HG03095 (cell line): ENCODE measurements around the gene SEC14L2.
"Not testable (repeated sequence)": the region's sequence is repeated elsewhere in the genome, so short reads cannot be mapped to it uniquely, and the experiment has no call there.

Experiments
- ATAC-seq: cut with Tn5 transposase; IDR thresholded peaks from one replicate; pipeline ENCODE4 v1.9.1; 2021; ENCODE audit warnings: moderate library complexity; ENCODE audit not compliant: unreplicated experiment

SEC14L2 gene

DNA sequence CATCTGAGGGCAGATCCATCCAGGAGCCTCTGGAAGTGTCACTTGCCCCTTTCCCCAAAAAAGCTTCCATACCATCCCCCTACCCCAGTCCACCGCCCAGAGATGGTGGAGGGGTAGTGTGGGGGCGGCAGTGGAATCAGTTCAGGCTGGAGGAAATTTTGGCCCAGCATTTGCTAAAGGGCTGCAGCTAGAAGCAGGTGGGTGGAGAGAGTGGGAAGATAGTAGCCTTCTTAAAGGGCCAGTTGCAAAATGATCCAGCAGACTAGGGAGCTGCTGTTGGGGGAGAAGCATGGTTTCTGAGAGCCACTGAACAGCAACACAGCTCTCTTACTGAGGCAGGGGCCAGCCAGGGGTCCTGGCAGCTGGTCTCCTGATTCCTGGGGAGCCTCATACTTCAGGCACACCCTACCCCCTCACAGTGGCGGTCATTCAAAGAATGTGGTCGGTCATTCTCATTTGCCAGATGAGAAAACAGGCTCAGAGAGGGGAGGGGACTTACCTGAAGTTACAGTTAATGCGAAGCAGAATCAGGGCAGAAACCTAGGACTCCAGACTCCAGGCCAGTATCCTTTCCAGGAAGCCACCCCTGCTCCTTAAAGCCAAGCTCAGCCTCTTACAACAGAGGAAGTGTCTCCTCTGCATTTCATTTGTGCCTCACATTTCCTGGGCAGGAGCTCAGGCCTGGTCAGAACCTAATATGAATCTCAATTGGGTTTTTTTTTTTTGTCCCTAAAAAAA is 5.4 kb downstream of the SEC14L2 start:
- ATAC-seq, result no peak

DNA sequence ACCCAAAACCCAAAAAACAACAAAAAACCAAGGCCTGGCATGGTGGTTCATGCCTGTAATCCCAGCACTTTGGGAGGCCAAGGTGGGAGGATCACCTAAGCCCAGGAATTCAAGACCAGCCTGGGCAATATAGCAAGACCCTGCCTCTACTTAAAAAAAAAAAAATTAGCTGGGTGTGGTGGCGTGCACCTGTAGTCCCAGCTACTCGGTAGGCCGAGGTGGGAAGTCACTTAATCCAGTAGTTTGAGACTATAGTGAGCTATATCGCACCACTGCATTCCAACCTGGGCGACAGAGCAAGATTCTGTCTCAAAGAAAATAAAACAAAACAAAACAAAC is 5.9 kb downstream of the SEC14L2 start:
- not testable (repeated sequence) for ATAC-seq

DNA sequence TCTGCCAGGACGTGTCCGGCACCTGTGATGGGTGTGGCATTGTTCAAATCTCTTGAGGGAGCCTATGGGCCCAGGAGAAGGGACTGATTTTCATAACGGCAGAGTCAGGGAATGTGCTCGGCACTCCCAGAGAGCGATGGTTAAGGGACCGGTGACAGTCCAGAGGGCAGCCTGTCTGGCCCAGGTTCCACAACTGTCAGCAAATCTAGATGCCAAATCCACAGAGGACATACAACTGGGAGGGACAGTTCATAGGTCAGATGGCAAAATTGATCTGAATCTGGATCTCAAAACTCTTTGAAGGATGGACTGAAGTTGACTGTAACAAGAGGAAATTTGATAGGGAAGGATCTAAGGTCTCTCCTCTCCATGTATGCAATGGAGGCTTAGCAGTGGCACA is 7.5 kb downstream of the SEC14L2 start:
- ATAC-seq, result no peak

DNA sequence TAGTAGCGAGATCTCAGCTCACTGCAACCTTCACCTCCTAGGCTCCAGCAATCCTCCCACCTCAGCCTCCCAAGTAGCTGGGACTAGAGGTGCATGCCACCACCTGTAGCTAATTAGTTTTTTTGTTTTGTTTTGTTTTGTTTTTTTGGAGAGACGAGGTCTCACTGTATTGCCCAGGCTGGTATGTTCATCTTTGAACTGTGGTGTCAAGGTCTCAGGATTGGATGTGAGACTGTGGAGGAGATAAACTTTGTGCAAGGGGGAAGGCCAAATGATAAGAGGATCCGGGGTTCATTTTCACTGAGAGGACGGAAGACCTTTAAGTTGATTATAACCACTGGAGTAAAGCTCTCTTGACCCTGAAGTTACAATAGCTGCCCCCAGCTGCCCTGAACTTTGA is 8.9 kb downstream of the SEC14L2 start:
- no peak for ATAC-seq

DNA sequence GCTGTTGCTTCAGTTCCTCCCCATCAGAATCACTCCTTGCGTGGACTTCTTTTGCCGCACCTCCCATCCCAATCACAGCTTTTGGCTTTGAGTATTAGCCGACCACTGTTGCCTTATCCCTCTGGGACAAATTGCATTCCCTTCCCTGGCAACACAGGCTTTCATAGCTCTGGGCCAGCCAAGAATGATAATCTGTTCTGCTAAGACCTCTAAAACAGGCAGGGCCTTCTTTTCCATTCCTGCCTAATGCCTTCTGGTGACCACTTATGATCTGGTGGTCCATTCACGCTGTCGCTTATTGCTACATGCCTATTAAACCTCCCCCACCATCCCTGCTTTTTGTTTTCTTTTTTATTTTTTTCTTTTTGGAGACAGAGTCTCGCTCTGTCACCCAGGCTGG is 9.6 kb downstream of the SEC14L2 start:
- no peak for ATAC-seq

DNA sequence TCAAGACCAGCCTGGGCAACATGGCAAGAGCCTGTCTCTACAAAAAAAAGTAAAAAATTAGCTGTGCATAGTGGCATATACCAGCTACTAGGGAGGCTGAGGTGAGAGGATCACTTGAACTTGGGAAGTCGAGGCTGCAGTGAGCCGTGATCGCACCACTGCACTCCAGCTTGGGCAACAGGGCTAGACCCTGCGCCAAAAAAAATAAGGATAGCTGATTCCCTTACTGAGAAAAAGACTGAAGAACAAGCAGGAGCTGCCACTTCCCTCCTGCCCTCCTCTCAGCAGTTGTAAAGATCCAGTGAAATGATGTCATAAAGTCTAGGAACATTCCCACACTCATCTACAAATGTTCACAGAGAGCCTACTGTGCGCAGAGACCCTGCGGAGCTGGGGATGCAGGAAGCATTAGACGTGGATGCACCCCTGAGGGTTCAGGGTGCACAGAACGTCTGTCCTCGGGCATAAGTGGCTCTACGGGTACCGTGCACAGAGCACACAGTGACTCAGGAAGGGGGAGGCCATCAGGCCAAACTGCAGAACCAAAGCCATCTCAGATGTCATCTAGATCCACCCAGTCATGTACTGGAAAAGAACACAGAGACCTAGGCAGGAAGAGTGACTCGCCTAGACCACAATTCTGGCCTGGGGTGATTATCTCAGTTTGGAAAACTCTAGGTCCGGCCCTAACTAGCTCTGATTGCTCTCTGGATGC is 11.7 kb downstream of the SEC14L2 start:
- ATAC-seq, result no peak

DNA sequence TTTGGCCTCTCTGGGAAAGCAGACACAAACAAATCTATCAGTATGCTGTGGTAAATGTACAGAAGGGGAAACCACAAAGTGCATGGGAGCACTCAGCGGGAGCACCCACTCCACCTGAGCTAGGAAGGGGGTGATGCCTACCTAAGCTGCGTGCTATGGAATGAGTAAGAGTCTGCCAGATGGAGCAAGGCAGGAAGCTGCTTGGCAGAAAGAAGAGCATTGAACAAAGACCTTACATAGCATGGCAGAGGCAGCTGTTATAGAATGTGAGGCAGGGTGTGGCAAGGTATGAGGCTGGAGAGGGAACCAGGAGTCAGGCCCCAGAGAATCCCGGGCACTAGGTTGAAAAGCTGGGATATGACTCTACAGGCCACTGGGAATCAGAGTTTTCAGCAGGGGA is 15.0 kb downstream of the SEC14L2 start:
- ATAC-seq, result no peak

DNA sequence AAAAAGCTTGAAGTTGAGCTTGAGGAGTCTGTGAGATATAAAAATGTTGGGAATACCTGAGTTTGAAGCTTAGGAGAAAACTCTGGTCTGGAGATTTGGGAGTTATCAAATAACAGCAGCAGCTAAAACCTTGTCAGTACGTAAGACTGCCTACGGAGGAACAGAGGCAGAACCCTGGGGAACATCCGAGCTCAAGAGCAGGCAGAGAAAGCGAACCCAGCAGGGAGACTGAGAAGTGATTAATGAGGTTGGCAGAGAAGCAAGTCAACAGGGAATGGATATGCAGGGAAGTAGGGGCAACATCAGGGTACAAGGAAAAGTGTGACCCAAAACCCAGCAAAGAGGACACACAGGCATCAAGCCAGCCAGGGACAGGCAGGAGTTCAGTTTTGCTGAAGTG is 16.2 kb downstream of the SEC14L2 start:
- ATAC-seq, result no peak

DNA sequence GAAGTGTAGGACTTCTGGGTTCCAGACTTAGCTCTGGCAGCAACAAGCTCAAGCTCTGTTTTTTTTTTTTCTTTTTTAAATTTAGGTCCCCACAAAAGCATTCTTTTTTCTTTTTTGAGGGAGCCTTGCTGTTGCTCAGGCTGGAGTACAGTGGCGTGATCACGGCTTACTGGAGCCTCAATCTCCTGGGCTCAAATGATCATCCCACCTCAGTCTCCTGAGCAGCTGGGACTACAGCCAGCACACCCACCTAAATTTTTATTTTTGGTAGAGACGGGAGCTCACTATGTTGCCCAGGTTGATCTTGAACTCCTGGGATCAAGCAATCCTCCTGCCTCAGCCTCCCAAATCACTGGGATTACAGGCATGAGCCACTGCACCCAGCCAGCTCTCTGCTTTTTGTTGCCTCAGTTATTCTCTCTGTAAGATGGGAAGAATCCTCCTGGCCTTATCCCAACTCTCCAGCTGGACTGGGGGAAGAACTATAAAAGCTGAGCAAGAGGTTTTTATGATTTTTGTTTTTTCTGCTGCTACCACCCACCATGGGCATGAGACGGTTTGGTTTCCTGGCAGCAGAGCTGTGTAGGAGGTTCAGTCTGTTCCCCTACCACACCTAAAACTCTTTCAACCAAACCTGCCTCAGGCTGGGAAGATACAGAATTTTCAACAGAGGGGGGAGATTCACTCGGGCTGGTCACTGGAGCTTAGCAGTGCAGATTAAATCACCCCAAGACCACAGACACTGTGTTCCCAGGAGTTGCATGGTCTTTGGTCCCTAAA is 17.1 kb downstream of the SEC14L2 start:
- ATAC-seq, result no peak

DNA sequence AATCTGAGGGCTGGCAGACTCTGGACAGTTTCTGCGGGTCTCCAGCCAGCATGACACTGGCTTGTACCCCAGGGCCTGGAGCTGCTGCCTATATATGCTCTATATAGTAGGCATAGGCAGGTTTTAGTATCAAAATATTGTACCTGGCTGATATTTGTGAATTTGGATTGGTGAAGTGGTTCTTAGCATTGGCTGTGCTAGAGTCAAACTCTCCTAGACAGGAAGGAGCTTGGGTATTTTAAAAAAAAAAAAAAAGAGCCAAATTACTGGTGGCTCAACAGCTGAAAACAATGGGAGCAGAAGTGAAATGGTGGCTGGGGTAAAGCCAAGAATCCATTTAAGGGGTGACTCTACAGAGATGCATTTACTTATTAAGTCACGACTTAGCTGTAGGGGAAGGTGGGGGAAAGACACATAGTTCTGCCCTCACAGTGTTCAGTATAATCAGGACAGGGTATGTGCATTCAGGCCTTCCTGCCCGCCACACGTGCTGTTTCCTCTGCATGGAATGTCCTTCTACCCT is 17.8 kb downstream of the SEC14L2 start:
- no peak for ATAC-seq

DNA sequence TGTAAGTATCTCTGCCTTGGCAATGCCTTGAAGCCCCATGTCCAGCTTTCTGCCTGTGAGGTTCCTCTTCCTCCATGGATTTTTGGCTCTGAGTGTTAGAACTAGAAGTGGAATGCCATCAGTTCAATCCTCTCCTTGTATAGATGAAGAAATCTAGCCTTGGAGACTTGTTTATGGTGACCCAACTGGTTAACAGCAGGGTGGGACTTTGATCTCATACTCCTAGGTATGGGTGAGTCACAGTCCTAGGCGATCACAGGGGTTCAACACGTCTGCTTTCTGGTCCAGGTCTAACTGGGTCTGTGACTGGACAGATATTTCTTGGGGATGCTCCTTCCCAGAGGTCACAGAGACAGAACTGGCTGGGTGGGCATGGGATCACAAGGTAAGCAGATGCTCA is 19.6 kb downstream of the SEC14L2 start:
- ATAC-seq, result no peak

DNA sequence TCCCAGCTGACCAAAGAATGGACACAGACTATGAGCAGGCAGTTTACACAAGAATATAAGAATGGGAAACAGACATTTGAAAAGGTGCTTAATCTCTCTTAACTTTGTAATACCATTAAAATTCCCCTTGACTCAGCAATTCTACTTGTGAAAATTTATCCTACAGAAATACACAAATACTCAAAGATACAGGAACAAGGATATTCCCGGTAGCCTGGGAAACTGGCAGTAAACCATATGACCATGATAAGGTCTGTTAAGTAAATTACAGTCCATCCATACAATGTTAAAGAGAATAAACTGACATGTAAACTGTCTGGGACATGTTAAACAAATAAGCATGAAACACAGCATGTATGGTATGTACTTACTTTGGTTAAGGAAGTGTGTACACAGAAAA is 20.0 kb downstream of the SEC14L2 start:
- ATAC-seq, result no peak

DNA sequence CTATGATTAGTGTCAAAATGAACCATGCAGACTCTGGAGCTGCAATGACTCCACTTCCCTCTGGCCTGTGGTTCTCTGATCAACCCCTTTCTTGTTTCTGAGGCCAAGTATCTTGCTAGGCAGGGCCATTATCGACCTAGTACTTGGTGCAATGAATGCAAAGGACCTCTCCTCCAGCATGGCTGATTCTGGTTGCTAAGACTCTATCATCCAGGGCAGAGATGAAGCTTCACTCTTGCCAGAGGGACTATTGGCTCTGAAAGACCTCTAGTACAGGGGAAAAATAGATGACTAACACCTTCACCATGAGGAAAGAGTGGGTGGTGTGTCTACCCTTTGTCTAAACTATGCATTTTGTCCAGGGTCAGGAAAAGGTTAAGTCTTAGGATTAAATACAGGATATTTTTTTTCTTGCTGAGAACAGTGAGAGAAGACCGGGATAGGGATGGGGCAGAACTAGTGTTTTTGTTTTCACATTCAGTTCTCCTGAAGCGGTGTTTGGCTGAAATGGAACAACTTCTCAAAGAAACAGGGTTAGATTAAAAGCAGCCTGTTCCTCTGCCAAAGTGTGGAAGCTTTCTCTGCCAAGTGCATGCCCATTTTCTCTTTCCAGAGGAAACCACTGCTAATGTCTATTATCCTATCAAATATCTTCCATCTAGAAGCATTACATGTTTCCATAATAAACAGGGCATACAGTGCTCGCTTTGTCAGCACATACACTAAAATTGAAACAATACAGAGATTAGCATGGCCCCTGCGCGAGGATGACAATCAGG is 23.7 kb downstream of the SEC14L2 start:
- no peak for ATAC-seq

DNA sequence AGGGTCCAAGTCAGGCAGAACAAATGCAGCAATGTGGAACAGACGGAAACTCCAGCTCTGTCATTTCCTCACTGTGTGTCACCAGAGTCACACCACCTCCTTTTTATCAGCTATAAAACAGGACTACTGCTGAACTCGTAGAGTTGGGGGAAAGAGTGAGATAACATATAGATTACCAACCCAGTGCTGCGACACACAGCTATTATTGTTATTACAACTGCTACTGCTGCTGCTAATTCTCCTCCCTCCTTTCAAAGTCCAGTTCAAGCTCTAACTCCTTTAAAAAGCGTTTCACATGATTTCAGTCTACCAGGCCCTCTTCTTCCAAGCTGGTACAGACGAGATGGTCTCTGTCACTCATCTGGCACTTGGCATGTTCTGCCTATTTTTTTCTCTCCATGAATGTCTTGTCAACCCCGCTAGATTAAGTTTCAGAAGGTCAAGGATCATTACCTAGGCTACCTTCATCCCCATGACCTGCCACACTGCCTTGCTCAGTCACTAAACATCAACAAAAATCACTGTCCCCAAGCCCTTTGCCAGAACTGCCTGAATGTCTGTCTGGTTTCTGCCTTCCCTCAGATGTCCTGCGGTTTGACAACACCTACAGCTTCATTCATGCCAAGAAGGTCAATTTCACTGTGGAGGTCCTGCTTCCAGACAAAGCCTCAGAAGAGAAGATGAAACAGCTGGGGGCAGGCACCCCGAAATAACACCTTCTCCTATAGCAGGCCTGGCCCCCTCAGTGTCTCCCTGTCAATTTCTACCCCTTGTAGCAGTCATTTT is 25.1 kb downstream of the SEC14L2 start:
- no peak for ATAC-seq

DNA sequence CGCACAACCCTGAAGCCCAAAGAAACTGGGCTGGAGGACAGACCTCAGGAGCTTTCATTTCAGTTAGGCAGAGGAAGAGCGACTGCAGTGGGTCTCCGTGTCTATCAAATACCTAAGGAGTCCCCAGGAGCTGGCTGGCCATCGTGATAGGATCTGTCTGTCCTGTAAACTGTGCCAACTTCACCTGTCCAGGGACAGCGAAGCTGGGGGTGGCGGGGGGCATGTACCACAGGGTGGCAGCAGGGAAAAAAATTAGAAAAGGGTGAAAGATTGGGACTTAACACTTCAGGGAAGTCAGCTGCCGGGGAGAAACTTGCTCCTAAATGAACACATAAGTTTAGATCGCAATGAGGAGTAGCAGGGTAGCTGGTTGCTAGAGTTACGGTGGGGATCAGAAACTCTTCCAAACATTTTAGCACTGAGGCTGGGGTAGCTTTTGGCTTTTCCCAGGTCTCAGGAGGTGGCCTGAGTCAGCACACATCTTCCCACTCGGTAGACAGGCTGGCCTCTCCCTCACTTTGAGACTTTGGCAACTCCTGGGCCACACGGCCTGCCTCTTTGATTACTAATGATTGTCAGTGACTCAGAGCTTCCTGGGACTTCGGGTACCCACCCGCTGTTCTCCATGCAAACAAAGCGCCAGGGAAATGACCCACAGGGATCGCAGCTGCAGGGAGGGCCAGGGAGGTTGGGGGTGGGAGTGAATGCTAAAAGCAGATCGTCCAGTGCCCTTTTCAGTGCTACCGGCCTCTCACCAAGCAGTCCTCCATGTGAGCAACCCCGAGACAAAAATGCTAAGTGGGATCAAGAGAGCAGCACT is 25.9 kb downstream of the SEC14L2 start:
- no peak for ATAC-seq

DNA sequence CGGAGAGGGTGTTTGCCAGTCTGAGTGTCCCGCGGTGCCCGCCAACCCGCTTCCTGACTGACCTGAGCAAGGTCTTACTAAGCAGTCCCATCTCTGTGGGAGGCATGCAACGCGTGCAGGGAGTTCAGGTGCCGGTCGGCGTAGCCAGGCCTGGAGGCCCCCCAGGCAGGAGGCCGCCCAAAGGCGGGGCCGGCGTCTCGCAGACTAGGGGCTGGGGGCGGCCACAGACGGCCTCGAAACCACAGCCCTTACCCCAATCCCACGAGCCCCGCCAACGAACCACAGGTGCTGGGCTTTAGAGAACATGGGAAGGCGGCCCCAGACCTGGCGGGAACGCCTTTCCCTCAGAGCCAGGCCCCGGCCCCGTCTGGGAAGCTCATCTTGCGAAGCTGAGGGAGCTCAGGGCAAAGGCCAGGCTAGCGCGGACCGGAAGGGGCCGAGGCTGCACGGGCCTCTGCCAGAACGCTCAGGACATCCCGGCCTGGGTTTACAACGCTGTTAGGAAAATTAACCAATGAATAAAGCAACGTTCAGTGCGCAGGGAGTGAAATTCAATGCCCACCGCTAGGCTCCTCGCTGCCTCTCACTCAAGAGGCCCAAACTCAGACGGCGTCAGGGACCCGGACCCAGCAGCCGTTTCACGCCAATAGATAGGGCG is 26.6 kb downstream of the SEC14L2 start:
- ATAC-seq, result peak; percentile 18

DNA sequence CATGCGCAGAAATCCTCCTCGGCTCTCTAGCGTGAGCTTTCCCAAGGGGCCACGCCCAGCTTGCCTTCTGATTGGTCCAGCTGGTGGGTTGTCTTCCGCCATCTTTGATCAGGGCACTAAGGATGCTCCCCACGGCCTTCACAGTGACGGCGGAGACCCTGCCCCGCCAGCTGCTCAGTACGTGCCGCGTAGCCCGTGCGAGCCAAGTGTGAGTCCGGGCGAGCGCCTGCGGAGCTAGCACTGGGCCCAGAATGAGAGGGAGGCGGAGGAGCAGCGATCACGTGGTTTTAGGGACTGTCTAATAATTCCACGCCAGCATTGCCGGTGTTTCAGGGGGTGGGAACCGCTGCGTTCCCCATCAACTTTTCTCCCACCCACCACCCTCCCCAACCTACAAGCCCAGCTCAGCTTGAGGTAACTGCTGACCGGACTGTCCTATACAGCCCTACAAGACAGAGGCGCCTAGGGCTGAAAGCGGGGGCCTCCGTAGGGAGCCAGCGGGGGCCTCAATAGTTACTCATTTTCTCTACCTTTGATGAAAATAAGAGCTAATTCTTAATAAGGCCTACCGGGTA is 27.2 kb downstream of the SEC14L2 start:
- peak; percentile 75 for ATAC-seq

DNA sequence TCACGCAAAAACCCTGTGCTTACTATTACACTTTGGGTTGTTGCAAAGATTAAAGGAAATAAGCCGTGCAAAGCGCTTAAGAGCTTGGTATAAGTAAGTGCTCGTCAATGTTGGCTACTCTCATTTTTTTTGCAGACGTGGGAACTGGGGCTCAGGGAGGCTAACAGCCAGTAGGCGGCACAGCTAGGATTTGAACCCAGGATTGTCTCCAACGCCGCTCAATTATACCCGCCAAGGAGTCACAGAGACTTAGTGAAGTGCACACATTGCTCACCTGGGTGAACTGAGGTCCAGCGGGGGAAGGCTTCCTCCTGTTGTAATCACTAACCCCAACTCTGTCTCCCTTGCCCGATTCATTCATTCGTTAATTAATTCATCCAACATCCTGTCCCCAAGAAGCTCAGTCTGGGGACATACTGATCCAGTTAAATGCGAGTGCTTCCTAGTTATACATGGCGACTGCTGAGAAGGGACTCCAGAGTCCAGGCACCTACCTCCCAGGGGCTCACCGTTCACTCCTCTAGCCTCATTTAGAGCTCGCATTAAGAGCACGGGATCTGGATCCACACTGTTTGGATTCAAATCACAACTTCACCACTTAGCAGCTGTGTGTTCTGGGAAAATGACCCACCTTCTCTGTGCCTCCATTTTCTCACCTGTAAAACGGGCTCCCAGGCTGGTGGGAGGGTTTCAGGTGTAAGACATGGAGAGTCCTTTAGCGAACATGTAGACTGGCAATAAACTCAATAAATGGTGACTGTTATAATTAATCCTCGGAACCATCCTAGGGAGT is 27.9 kb downstream of the SEC14L2 start:
- no peak for ATAC-seq
